ENCODE measurements around the gene SNED1. TPM values are rescaled to one million over a fixed set of nuclear protein-coding genes. Genes with fewer than 3 reads are reported as not detected.

The SNED1 gene
- total and polyA plus RNA-seq, 2 experiments from 2014 or later: 1.5 to 2.8 TPM

- no peak for ATAC-seq
- no peak overlapping the region for H3K4me2 ChIP-seq
- no peaks in the 10 kb centered on the region for H3K79me2 ChIP-seq (replicated peaks; ENCODE audit: insufficient read depth)
- no peaks in the 10 kb centered on the region for H3K9me2 ChIP-seq (ENCODE audit: insufficient read depth)
- no peak overlapping the region for H2AFZ ChIP-seq
- Mint-ChIP-seq H3K27me3 (ENCODE audit: insufficient read depth, low read depth, poor library complexity) (peaks cover 4% of the 10 kb centered on the region), H3K4me3 (no peak overlapping the region), H3K9me3 (no peaks in the 10 kb centered on the region), H3K27ac (no peak overlapping the region), H3K4me1 (no peaks in the 10 kb centered on the region; the same call in 2 of the 3 replicates), H3K36me3 (ENCODE audit: low read depth) (no peaks in the 10 kb centered on the region; the same call in 2 of the 3 replicates)
- DNase-seq (ENCODE audit: low spot score): no peak
- H3F3A ChIP-seq (replicated peaks; ENCODE audit: low read depth): 0 out of 2 replicates have a peak, but pooled peaks cover under 1% of the 10 kb centered on the region
- H3K4me3 ChIP-seq: no peak overlapping the region
- TF ChIP-seq REST (IDR thresholded peaks at IDR 0.05; ENCODE audit: unreplicated experiment) (no peak), CTCF (conservative IDR thresholded peaks at IDR 0.05; ENCODE audit: low read depth in 2 of 2) (no peak), ZNF114 (CRISPR knock-in tag; IDR thresholded peaks at IDR 0.05) (no peak), CREB1 (CRISPR knock-in tag; IDR thresholded peaks at IDR 0.05; ENCODE audit: low read depth) (no peak), NANOG (IDR thresholded peaks at IDR 0.05; ENCODE audit: borderline replicate concordance) (no peak), ZNF462 (CRISPR knock-in tag; IDR thresholded peaks at IDR 0.05) (no peak), JUNB (IDR thresholded peaks at IDR 0.05; ENCODE audit: unreplicated experiment) (no peak), POLR2AphosphoS5 (IDR thresholded peaks at IDR 0.05; ENCODE audit: low read depth) (no peak), EZH2phosphoT487 (IDR thresholded peaks at IDR 0.05; ENCODE audit: unreplicated experiment) (no peak), EZH2 (IDR thresholded peaks at IDR 0.05; ENCODE audit: low read depth, unreplicated experiment) (no peak), ETS1 (IDR thresholded peaks at IDR 0.05) (no peak), ZNF331 (CRISPR knock-in tag; IDR thresholded peaks at IDR 0.05; ENCODE audit: low read depth) (no peak), STAT1 (IDR thresholded peaks at IDR 0.05; ENCODE audit: unreplicated experiment) (no peak)
- H3K4me1 ChIP-seq (ENCODE audit: insufficient read depth): no peaks in the 10 kb centered on the region
- no peaks in the 10 kb centered on the region for H4K20me1 ChIP-seq (replicated peaks; ENCODE audit: insufficient read depth)
- H3K36me3 ChIP-seq (ENCODE audit: insufficient read depth): no peaks in the 10 kb centered on the region
- no peak overlapping the region for H3K27ac ChIP-seq (ENCODE audit: low read depth)
- no peaks in the 10 kb centered on the region for H3K27me3 ChIP-seq (ENCODE audit: insufficient read depth)
Measured at GRCh38 chr2:240966457-240966905, 31.9 kb upstream of the SNED1 start.

Measured in GM23338 (cell line).